Fibroblast of lung (primary cell): ENCODE measurements around the gene TUBB2A.

Experiments used
- CTCF ChIP-seq, 2 donors: IDR thresholded peaks in 1 of 2; conservative IDR thresholded peaks in 1 of 2; 1 replicate in 1 of 2; 2 replicates in 1 of 2; pipeline ENCODE4 v1.5.1; 2011 to 2012; ENCODE audit warnings: low read length in 2 of 2, control low read depth in 1 of 2, inconsistent platforms in 1 of 2, low read depth in 1 of 2, mild to moderate bottlenecking in 1 of 2
- EZH2 ChIP-seq: IDR thresholded peaks from 2 replicates; pipeline ENCODE4 v1.5.1; 2012; ENCODE audit warnings: low read length, control low read depth, mild to moderate bottlenecking; ENCODE audit errors: missing control alignments

- TF ChIP-seq EZH2 (no peak), CTCF (conservative IDR thresholded peaks at IDR 0.05 in 1 of 2, IDR thresholded peaks at IDR 0.05 in 1 of 2; ENCODE audit: low read depth in 1 of 2, low read length in 2 of 2) (no peak)
Observed at GRCh38 chr6:3120765-3121089, 36.6 kb downstream of the TUBB2A start.
